CD4-positive, alpha-beta T cell treated with Interleukin-4 for 1 hour (primary cell): ENCODE results near the gene PDLIM1.
A peak's percentile ranks its signal among the peaks of the same experiment; 100 is the strongest.

Experiments
- DNase-seq, 2 donors: peaks; one replicate each; pipeline ENCODE4 v3.0.0-alpha.2; 2020 to 2022

Gene PDLIM1, protein sequence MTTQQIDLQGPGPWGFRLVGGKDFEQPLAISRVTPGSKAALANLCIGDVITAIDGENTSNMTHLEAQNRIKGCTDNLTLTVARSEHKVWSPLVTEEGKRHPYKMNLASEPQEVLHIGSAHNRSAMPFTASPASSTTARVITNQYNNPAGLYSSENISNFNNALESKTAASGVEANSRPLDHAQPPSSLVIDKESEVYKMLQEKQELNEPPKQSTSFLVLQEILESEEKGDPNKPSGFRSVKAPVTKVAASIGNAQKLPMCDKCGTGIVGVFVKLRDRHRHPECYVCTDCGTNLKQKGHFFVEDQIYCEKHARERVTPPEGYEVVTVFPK

DNA sequence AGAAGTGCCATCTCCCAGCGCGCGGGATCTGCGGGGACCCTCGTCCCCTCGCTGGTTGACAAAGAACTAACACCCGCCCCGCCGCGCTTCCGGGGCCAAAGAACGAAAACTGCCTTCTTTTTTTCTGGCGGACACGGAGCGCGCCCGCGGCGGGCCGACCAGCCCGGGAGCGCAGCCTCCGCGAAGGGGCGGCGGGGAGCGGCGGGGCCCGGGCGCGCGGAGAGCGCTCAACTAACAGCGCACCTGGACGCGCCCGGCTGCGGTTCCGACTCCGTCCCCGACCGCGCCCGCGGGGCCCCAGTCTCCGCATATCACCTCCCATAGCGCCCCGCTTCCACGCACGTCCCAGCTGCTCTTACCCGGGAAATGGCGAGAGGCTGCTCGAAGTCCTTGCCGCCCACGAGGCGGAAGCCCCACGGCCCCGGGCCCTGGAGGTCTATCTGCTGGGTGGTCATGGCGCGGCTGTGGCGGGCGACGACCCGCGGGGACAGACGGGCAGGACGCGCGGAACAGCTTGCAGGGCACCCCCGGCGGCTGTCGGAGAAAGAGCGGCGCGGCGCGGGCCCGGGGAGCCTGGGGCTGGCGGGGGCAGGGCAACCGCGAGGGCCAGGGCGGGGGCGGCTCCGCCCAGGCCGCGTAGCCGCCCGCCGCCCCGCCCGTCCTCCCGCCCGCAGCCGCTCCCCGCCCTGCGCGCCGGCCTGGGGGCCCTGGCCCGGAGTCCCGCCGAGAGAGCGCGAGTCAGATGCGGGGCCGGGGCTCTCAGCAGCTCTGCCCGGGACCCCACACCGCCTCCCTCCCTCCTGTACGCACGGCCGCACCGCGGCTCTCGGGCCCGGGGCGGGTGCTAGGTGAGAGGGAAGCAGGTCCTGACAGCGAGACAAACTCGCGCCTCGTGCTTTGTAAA is at the start of gene PDLIM1:
TSS of gene PDLIM1 (minus strand) at position 543 of the 904 bp plus-strand sequence. CDS start at position 455, 88 bp downstream.
- DNase-seq: peak; percentile 44 to 73

DNA sequence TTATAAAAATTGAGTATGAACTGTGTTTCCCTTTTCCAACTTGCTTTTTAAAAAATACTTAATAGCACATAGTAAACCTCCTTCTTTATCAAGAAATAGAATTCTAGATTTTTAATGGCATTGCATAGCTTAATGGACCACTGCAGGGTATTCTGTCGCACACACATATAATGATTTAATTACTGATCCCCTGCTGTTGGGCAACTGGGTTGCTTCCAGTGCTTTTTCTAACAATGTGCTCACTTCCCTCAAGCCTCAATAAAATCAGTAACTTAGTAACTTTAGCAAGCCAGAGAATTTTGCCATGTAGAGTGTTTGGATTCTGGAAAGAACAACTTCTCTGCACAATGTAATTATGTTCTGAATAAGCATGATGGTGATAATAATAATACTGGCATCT is 49.1 kb upstream of the PDLIM1 start:
- DNase-seq: no peak

DNA sequence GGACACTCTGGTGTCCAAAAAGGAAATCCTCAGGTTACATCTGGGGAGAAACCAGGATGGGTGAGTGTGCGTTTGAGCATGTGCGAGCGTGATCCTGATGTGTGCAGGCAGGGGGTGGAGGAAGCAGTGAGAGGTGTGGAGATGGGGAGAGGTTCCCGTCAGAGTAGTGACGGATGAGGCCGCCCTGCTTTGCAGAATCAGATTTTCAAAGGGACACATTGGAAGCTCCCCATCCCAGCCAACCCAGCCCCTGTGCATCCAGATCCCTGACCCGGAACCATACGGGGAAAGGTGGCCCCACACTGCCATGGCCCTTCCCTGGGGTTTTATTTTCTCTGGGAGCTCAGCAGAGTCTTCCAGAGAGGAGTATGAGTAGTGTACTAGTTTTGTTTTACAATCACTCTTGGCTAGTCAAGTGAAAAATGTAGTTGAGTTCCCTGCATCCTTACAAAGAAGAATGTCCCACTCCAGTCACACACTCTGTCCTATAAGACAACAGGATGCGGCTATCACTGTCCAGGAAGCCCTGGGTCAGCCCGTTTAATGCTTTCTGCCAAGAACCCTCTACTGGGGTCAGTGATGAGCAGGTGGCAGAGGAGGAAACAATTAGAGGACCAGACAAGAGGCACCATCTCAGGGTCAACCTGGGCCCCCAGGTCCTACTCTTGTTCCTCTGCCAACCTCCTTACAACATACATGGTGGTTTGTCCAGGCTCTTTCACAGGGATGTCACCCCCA is 46.8 kb upstream of the PDLIM1 start:
- no peak for DNase-seq

DNA sequence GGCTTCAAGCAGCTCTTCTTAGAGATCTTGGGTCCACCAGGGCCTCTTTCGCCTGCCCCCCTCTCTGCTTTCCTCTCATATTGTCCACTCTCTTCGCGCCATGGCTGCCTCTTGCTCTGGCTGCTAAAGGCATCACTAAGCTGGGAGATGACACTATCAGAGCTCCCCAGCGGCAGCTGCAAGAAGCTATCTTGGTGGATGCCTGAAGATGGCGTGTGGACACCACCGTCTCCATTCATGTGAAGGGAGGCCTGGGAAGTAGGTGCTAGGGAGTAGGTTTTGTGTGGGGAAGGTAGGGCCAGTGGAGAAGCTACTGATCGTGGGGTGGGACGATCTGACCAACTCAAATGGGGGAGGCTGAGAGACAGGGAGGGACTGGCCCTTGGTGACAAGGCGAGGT is 45.9 kb upstream of the PDLIM1 start:
- DNase-seq: no peak

DNA sequence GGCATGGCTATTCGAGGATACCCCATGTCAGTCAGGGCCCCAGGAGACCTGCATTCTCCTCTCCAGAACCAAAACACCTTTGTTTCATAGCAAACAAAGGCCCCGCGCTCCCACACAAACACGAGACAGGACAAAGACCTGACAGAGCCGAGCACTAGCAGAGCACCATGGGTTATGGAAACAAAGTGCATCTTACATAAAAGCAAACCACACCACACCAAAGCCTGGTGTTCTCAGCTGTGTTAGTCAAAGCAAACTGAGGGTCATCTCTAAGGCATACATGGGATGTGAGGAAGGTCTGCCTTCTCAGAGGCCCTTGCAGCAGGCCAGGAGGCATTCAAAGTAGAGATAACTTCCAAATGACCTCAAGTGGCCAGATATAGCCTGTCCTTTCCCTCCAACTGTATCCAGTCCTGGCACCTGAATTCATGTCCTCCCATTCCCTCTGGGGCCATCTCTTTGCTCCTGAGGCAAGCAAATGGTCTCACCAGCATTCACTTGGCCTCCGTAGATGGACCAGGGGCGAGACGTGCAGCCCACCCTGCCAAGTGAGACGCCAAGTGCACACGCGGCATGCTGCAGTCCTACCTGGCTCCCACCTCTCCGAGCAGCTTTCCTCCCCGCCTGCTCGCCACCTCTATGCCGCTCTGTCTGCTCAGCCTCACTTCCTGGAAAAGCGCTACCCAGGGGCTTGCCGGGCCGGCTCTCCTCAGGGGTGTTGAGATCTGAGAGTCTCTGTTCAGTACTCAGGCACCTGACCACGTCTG is 45.3 kb upstream of the PDLIM1 start:
- DNase-seq: no peak

DNA sequence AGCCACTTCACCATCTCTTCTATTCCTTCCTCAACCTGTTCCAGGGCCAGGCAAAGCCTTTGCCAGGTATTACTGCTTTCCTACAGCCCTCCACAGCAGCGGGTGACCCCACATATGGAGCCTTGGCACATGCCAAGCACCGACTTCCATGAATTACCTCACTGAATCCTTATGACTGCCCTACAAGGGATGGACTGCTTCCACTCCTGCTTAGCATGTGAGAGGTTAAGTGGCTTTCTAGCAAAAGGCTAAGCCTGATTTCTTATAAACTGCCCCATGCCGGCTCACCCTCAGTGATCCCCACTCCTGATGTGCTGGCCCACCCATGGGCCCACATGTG is 44.0 kb upstream of the PDLIM1 start:
- DNase-seq: no peak

DNA sequence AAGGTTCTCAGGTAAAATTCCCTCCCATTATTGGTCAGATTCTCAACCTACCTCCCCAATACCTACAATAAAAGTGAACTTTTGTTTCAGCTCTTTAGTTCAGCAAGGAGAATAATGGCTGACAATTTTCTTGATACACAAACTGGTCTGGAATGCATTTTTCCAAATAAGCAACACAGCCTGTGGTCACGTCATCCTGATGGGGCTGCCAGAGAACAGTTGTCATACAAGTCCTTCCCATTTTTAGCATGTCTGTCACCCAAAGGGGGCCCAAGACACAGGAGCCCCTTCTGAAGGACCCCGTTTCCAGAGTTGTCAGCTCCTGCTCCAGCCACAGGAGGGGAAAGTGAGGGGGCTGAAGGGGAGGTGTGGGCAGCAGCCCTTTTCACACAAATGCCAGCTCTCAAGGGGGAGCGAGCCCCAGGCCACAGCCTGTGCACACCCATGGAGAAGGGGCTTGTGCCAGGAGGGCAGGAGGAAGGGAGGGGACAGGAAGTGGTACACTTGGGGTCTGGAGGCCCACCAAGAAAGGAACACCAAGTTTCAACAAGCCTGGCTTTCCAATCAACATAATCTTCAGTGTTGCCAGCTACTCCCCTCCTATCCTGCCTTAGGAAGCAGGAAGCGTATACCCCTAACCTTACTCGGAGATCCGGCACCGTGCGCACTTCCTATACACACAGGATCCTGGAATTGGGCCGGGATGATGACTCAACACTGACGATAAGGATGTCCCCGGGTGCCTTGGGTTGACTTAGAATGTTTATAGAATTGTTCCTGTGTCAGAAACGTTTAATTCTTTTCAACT is 43.4 kb upstream of the PDLIM1 start:
- DNase-seq: no peak

DNA sequence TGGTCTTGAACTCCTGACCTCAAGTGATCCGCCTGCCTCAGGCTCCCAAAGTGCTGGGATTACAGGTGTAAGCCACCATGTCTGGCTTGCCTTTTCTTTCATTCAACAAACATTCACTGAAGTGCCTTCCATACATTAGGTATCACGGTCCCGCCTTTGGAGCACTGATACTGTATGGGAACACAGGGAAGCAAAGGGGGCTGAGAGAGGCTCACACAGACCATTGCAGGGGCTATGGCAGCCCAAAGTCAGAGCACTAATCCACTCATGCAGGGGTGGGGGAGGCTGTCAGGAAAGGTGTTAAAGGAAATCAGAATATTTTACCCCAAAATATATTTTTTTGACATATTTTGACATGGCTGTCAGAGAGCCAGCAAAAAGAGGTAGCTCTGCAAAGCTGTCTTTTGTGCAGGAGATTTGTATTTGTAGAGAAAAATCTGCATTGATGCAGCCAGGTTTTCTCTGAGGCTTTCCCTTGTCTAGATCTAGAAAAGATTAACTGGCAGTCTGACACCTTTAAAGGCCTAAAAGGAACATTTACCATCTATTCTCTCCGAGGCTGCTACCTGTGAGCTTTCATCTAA is 42.0 kb upstream of the PDLIM1 start:
- DNase-seq: no peak

DNA sequence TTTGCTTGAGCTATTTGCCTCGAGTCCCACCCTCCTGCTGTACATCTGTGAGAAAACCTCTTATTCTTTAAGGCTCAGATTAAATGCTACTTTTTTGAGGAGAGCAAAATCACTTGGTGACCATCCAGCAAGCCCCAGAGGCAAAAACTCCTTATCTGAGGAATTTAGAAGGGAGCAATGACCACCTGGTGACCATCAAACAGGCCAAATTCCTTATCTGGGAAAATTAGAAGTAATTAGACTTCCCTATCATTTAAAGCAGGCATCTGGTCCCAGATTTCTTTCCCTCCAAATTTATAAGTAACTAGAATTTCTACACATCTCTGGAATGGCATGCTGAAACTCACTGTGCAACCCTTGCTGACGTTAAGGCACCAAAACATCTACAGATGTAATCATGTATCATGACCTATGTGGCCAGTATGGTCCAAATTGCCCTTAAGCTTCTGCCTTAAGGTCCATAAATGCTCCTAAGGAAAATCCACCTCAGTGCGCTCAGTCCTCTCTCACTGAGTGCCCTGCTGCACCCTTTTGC is 40.9 kb upstream of the PDLIM1 start:
- no peak for DNase-seq

DNA sequence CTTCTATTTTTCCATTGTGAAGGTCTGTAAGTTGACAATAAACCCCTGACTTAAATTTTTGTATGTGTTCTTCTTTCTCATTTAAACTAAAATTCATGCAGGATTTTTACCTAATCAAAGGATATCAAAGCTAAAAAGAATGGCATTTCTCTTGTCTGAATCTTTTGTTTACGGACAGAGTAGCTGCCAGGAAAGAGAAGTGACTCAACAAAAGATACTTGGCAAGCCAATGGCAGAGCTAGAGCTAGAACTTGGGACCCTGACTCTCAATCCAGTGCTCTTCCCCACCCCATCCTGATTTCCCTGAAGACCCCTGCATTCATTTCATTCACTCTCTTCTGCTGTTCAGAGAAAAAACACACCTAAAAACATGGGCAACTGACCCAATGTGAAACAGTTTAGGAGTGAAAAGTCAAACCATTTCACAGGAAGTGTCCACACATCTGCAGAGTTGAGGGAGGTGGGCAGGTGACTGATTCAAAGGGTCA is 40.2 kb upstream of the PDLIM1 start:
- DNase-seq: no peak

DNA sequence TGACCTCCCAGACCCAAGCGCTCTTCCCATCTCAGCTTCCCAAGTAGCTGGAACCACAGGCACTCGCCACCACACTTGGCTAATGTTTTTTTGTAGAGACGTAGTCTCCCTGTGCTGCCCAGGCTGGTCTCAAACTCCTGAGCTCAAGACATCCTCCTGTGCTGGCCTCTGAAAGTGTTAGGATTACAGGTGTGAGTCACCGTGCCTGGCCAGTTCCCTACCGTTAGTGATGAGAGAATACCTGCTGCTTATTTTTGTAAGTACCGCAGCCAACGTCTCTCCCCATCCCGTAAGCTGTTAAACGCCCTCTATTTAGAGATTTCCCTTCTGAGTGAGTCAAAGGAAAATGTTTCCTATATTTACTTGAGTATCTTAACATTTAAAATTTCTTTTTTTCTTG is 38.5 kb upstream of the PDLIM1 start:
- no peak for DNase-seq

DNA sequence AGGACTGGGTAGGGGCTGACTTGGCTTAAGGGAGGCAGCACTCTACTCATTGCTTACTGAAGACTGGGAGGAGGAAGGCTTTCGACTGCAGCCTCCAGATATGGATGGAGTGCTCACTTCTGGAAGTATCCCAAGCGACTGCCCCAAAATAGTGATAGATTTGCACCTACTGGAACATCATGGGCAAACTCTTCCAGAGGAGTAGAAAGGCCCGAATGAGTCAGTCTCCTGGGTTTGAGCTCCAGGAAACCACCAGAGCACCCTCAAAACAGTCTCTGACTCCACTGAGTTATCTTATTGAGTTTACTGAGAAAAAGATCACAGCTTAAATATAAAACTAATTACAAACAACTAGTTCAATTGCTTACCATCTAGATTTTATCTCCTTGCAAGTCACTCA is 37.2 kb upstream of the PDLIM1 start:
- DNase-seq: no peak

DNA sequence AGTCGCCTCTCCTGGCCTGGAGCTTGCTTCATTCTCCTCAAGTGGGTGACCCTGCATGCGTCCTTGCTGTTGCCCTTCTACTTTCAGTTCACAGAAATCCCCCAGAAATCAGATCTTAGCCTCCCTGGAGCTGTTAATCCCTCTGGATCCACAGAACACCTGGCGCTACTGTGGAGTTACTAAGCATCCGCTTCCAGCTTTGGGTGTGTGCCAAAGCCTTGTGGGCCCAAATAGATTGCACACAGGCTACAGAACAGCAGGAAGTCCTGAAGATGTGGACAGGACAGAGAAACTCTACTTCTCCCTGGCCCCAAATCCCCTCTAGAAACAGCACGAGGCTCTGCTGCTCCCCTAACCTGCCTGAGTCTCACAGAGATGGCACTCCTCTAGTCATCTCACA is 36.6 kb upstream of the PDLIM1 start:
- no peak for DNase-seq

DNA sequence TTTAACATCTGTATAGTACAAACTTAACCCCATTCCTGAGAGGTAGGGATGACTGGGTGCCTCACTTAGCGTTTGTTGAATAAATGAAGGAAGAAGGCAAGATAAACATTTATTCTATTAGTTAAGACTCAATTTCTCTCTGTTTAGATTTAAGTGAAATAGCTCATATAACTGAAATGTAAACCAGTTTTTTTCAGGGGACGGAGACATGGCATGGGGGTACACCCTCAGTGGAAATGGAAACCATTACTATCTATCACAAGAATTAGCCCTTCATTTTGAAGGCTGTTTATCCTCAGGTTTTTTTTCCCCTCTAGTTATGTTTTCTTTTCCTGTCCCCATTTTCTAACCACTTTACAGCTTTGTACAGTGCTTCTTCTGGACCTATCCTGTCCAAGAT is 35.6 kb upstream of the PDLIM1 start:
- DNase-seq: no peak

DNA sequence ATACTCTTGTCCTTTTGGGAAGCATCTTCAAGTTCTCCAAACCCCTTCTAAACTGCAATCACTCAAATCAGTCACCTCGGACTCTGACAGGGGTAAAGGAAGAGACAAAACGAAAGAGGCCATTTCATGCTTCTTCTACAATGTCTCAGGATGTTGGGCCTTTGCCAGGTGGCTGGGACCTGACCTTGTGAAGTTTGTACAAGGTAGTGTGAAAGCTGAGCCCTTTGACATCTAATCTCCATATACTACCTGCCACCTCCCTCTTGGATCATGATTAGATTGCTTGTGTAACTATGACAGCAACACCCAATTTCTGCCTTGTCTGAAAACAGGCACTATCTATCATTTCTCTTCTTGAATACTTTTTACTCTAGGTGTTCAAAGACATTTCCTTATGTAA is 35.1 kb upstream of the PDLIM1 start:
- DNase-seq: no peak

DNA sequence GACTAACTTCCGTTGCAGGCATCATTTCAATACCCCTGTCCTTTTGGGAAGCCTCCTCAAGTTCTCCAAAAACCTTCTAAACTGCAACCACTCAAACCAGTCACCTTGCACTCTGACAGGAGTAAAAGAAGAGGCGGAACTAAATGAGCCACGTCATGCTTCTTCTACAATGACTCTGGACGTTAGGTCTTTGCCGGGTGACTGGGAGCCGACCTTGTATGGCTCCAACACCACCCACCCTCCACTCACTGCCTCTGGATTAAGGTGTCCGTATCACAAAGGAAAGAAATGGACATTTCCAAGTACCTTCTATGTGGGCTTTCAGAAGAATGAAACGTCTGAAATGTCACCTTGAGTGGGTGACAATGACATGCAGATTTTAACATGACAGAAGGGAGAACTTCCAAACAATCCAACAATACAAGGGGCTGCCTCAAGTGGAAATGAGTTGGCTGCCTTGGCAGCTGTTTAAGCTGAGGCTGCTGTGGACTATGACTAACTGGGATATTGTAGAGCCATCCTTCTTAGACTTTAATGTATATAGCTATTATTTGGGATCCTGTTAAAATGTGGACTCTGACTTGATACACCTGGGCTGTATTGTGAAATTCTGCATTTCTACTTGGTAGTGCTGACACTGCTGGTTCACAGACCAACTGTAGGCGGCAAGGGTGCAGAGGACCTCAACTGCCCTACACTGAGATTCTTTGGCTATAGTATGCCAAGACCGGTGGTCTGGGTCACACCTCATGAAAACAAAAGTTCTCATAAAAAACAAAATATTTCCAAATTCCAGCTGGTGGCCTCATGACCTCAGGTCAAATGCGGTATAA is 33.8 kb upstream of the PDLIM1 start:
- DNase-seq: no peak

DNA sequence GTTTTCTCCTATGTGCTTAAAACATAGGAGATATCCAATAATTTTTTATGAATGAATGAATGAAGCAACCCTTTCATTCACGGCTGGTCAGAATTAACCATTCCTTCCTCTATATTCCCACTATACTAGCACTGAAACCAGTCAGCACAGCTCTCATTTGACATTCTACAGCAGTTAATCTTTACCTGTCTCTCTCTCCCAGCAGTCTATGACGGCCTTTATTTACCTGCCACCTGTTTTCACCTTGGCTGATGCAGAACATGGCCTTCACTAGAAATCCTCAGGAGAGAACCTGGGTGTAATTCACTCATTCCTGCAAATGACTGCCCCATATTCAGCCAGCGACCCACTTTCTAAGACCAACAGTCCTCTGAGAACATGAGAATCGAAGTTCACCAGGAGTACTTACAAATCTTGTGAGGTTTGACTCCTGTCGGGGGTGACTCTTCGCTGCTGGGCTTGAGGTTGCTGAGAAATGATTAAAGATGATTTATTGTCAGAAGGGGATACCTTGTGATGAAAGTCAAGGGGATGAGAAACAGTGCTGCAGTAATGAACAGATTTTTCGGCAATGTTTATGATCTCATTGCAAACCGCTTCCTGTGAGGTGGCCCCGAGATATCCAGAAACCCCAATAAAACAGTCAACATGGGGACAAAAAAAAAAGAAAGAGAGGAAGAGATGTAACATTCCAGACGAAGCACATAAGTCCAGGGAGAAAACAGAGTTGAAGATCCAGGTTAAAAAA is 30.9 kb upstream of the PDLIM1 start:
- DNase-seq: no peak

DNA sequence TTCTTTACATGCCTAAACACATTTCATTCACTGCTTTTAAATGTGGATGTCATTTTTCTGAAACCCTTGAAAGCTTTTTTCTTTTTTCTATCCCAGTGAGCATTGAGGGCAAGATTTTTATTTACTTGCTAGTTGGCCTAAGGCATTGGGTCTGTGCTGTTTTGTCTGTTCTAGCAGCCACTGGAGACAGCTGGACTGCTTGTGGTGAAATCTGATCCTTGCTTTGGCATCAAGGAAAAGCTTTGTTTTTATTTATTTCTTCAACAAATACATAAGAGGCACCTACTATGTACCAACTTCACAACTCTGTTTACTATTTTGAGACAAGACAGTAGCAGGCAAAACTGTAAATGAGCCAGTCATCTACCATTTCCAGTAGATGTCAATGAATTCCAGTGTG is 28.4 kb upstream of the PDLIM1 start:
- DNase-seq: no peak

DNA sequence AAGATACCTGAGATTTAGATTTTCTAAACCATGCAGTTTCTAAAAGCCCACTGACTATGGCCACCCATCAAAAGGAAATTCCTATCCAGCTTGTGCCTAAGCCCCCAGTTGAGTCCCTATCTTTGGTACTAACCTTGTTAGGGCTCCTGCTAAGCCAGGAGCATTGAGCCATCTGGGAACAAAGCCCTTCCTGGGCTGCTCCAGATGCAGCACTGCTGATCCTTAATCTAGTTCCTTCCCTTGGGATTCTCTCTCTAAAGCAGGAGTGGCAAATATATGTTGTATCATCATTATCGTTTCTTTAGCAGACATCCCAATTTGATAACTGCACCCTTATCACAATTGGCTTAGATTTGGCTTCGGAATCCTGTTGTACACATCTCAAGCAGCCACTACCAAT is 24.7 kb upstream of the PDLIM1 start:
- DNase-seq: no peak
